Measurements from ENCODE around the gene GRIA1.

GRIA1 gene

GRCh38 chr5:153744751-153745150, 254.3 kb downstream of the GRIA1 start:
- no peak overlapping the region for H3K4me3 ChIP-seq (ENCODE audit: low read depth, low read length)
- no peak for TF ChIP-seq CTCF (IDR thresholded peaks at IDR 0.05; ENCODE audit: low read depth, low read length)
- no peak for DNase-seq (ENCODE audit: low read depth, low spot score)
- in situ Hi-C loops (cut with HindIII; ENCODE audit: low sequenced_read_pairs), result no loop called here

GRCh38 chr5:153745778-153746395, 255.4 kb downstream of the GRIA1 start:
- DNase-seq (ENCODE audit: low read depth, low spot score), result no peak
- in situ Hi-C loops (cut with HindIII; ENCODE audit: low sequenced_read_pairs), result no loop called here
- no peak overlapping the region for H3K4me3 ChIP-seq (ENCODE audit: low read depth, low read length)
- no peak for TF ChIP-seq CTCF (IDR thresholded peaks at IDR 0.05; ENCODE audit: low read depth, low read length)

- in situ Hi-C loops (cut with HindIII; ENCODE audit: low sequenced_read_pairs), result no loop called here
- TF ChIP-seq CTCF (IDR thresholded peaks at IDR 0.05; ENCODE audit: low read depth, low read length), result no peak
- H3K4me3 ChIP-seq (ENCODE audit: low read depth, low read length), result no peak overlapping the region
- no peak for DNase-seq (ENCODE audit: low read depth, low spot score)
Measured at GRCh38 chr5:153746440-153746839, 256.0 kb downstream of the GRIA1 start.

- no peak overlapping the region for H3K4me3 ChIP-seq (ENCODE audit: low read depth, low read length)
- no peak for TF ChIP-seq CTCF (IDR thresholded peaks at IDR 0.05; ENCODE audit: low read depth, low read length)
- in situ Hi-C loops (cut with HindIII; ENCODE audit: low sequenced_read_pairs), result no loop called here
- no peak for DNase-seq (ENCODE audit: low read depth, low spot score)
Measured at GRCh38 chr5:153748823-153749222, 258.4 kb downstream of the GRIA1 start.

GRCh38 chr5:153749960-153750359, 259.5 kb downstream of the GRIA1 start:
- no peak for TF ChIP-seq CTCF (IDR thresholded peaks at IDR 0.05; ENCODE audit: low read depth, low read length)
- DNase-seq (ENCODE audit: low read depth, low spot score), result no peak
- H3K4me3 ChIP-seq (ENCODE audit: low read depth, low read length), result no peak overlapping the region
- in situ Hi-C loops (cut with HindIII; ENCODE audit: low sequenced_read_pairs), result no loop called here

GRCh38 chr5:153751251-153751650, 260.8 kb downstream of the GRIA1 start:
- in situ Hi-C loops (cut with HindIII; ENCODE audit: low sequenced_read_pairs), result no loop called here
- H3K4me3 ChIP-seq (ENCODE audit: low read depth, low read length), result no peak overlapping the region
- no peak for DNase-seq (ENCODE audit: low read depth, low spot score)
- no peak for TF ChIP-seq CTCF (IDR thresholded peaks at IDR 0.05; ENCODE audit: low read depth, low read length)

GRCh38 chr5:153752890-153753289, 262.4 kb downstream of the GRIA1 start:
- no peak for TF ChIP-seq CTCF (IDR thresholded peaks at IDR 0.05; ENCODE audit: low read depth, low read length)
- no peak for DNase-seq (ENCODE audit: low read depth, low spot score)

More at GRCh38 chr5:153752890-153753289, 262.4 kb downstream of the GRIA1 start:
- in situ Hi-C loops (cut with HindIII; ENCODE audit: low sequenced_read_pairs), result no loop called here
- no peak overlapping the region for H3K4me3 ChIP-seq (ENCODE audit: low read depth, low read length)

Measured in astrocyte of the spinal cord (primary cell).